HCT116 (cell line): Measurements from ENCODE around the gene PPIL4. TPM values are rescaled to one million over a fixed set of nuclear protein-coding genes. Genes with fewer than 3 reads are reported as not detected.

ENCODE experiments used
- ATAC-seq: fragments of 200-7000 bp; cut with Tn5 transposase; 2 replicates; pipeline ENCODE4 v1.9.1; 2020; ENCODE audit warnings: mild to moderate bottlenecking, moderate library complexity
- BruUV-seq: library from RNA; stranded (reverse); fragments of 400-500 nt; replicated peaks from 2 replicates; lab custom pipeline; 2021; lab: Mats Ljungman, UMichigan
- CTCF ChIA-PET: fragments of 300-600 bp; sonication (Branson Sonifier 250); formaldehyde crosslinking; loops from one replicate; lab custom pipeline; 2021; ENCODE audit warnings: antibody characterized with exemption; lab: Charles Lee
- POLR2A ChIA-PET: fragments of 300-600, 350-600 bp; sonication (Branson Sonifier 250); formaldehyde crosslinking; loops from one replicate; lab custom pipeline; 2021; ENCODE audit warnings: antibody characterized with exemption; lab: Charles Lee
- RAD21 ChIA-PET, 2 experiments: fragments of 300-600 bp; sonication (Branson Sonifier 250); formaldehyde crosslinking; loops; one replicate each; lab custom pipeline; 2023; ENCODE audit warnings: low total read pairs in 2 of 2; ENCODE audit not compliant: uncharacterized antibody in 2 of 2, unreplicated experiment in 2 of 2, low non-redundant PET in 1 of 2; lab: Charles Lee
- DNase-seq: peaks from one replicate; pipeline ENCODE4 v3.0.0-alpha.2; 2010; ENCODE audit warnings: low read depth, low spot score
- H2AFZ ChIP-seq: fragments of 200-600 bp; shearing (Covaris generic), sonication (generic); 2 replicates; pipeline ENCODE4 v1.6.1; 2017; ENCODE audit warnings: low read depth, mixed run types, mixed read lengths, antibody characterized with exemption, low read length; ENCODE audit not compliant: poor library complexity, severe bottlenecking
- H3K27ac ChIP-seq: 2 replicates; pipeline ENCODE4 v1.5.1; 2012; ENCODE audit warnings: low read depth, low read length
- H3K27me3 ChIP-seq: fragments of 200-600 bp; sonication (generic); 2 replicates; pipeline ENCODE4 v1.6.1; 2016; ENCODE audit warnings: mixed run types, low read length, mixed read lengths; ENCODE audit not compliant: insufficient read depth
- H3K36me3 ChIP-seq, 2 experiments: fragments of 200-500 bp in 1 of 2; fragments of 200-600 bp in 1 of 2; sonication (Bioruptor generic) in 1 of 2; sonication (generic) in 1 of 2; 2 replicates each; pipeline versions ENCODE4 v1.5.1 to v1.6.1; 2014 to 2016; ENCODE audit warnings: low read length in 2 of 2, inconsistent platforms in 1 of 2, mixed read lengths in 1 of 2, mixed run types in 1 of 2; ENCODE audit not compliant: insufficient read depth in 2 of 2, control insufficient read depth in 1 of 2
- H3K4me1 ChIP-seq, 2 experiments: fragments of 200-600 bp in 1 of 2; sonication (generic) in 1 of 2; 2 replicates each; pipeline versions ENCODE4 v1.5.1 to v1.6.1; 2012 to 2017; ENCODE audit warnings: low read length in 2 of 2, inconsistent platforms in 1 of 2, mild to moderate bottlenecking in 1 of 2, mixed read lengths in 1 of 2, mixed run types in 1 of 2, moderate library complexity in 1 of 2; ENCODE audit not compliant: insufficient read depth in 2 of 2, control insufficient read depth in 1 of 2
- H3K4me2 ChIP-seq: fragments of 200-600 bp; sonication (generic); 2 replicates; pipeline ENCODE4 v1.6.1; 2017; ENCODE audit warnings: mixed run types, low read length, mixed read lengths
- H3K4me3 ChIP-seq, 2 experiments: fragments of 200-600 bp in 1 of 2; sonication (generic) in 1 of 2; replicated peaks in 1 of 2; 2 replicates each; pipeline ENCODE4 v1.5.1; 2011 to 2016; ENCODE audit warnings: low read length in 2 of 2, control low read depth in 1 of 2, low read depth in 1 of 2, mild to moderate bottlenecking in 1 of 2, mixed read lengths in 1 of 2, mixed run types in 1 of 2
- H3K79me2 ChIP-seq: fragments of 200-600 bp; sonication (generic); 2 replicates; pipeline ENCODE4 v1.6.1; 2017; ENCODE audit warnings: mild to moderate bottlenecking, mixed run types, low read length, moderate library complexity, mixed read lengths; ENCODE audit not compliant: insufficient read depth
- H3K9ac ChIP-seq: fragments of 200-600 bp; sonication (generic); 2 replicates; pipeline ENCODE4 v1.6.1; 2016; ENCODE audit warnings: low read length, mixed read lengths
- H3K9me2 ChIP-seq: fragments of 200-600 bp; sonication (generic), shearing (Covaris generic); 2 replicates; pipeline ENCODE4 v1.6.1; 2017; ENCODE audit warnings: mixed run types, mild to moderate bottlenecking, moderate library complexity; ENCODE audit not compliant: insufficient read depth
- H3K9me3 ChIP-seq, 2 experiments: fragments of 200-500 bp in 1 of 2; fragments of 200-600 bp in 1 of 2; sonication (Bioruptor generic) in 1 of 2; sonication (generic) in 1 of 2; 2 replicates each; pipeline ENCODE4 v1.6.1; 2014 to 2017; ENCODE audit warnings: low read length in 2 of 2, mixed read lengths in 2 of 2, inconsistent platforms in 1 of 2, low read depth in 1 of 2, mild to moderate bottlenecking in 1 of 2, mixed run types in 1 of 2, moderate library complexity in 1 of 2; ENCODE audit not compliant: control insufficient read depth in 1 of 2, insufficient read depth in 1 of 2
- H4K20me1 ChIP-seq: fragments of 200-600 bp; sonication (generic), shearing (Covaris generic); 2 replicates; pipeline ENCODE4 v1.6.1; 2017; ENCODE audit warnings: mixed run types, mild to moderate bottlenecking, moderate library complexity; ENCODE audit not compliant: insufficient read depth
- CEBPB ChIP-seq: IDR thresholded peaks from 2 replicates; pipeline ENCODE4 v1.6.1; 2012; ENCODE audit warnings: low read depth
- CTCF ChIP-seq, 3 experiments: fragments of 200-600 bp in 1 of 3; sonication (generic) in 1 of 3; IDR thresholded peaks in 2 of 3; conservative IDR thresholded peaks in 1 of 3; 2 replicates each; pipeline ENCODE4 v1.5.1; 2012 to 2017; ENCODE audit warnings: low read depth in 2 of 3, low read length in 2 of 3, antibody characterized with exemption in 1 of 3, borderline replicate concordance in 1 of 3, control low read depth in 1 of 3, mild to moderate bottlenecking in 1 of 3, mixed read lengths in 1 of 3, mixed run types in 1 of 3, moderate library complexity in 1 of 3; ENCODE audit not compliant: insufficient read depth in 1 of 3
- EZH2 ChIP-seq: fragments of 200-600 bp; sonication (generic); IDR thresholded peaks from 2 replicates; pipeline ENCODE4 v1.6.1; 2017; ENCODE audit warnings: antibody characterized with exemption, mixed run types
- EZH2phosphoT487 ChIP-seq: fragments of 200-600 bp; IDR thresholded peaks from 2 replicates; pipeline ENCODE4 v1.6.1; 2018; ENCODE audit warnings: antibody characterized with exemption, borderline replicate concordance
- POLR2A ChIP-seq: IDR thresholded peaks from 2 replicates; pipeline ENCODE4 v1.7.0; 2011; ENCODE audit warnings: borderline replicate concordance; ENCODE audit not compliant: insufficient read depth, insufficient read length; ENCODE audit errors: extremely low read depth
- REST ChIP-seq: IDR thresholded peaks from 2 replicates; pipeline ENCODE4 v1.6.1; 2012; ENCODE audit warnings: low read depth
- SIN3A ChIP-seq: IDR thresholded peaks from 2 replicates; pipeline ENCODE4 v1.6.1; 2012; ENCODE audit warnings: low read depth
- SP1 ChIP-seq: IDR thresholded peaks from 2 replicates; pipeline ENCODE4 v1.6.1; 2012; ENCODE audit warnings: low read depth
- SRF ChIP-seq: IDR thresholded peaks from 2 replicates; pipeline ENCODE4 v1.6.1; 2012; ENCODE audit warnings: low read depth
- TCF7L2 ChIP-seq: IDR thresholded peaks from 2 replicates; pipeline ENCODE4 v1.7.0; 2011; ENCODE audit warnings: borderline replicate concordance, inconsistent platforms; ENCODE audit not compliant: insufficient read depth, insufficient read length; ENCODE audit errors: extremely low read depth
- intact Hi-C: fragments of 100-400 bp; cut with micrococcal nuclease; formaldehyde crosslinking; loops from 2 replicates; pipeline ENCODE4 v1.10.0; 2022
- total RNA-seq: library from RNA; stranded (reverse); gene quantifications from one replicate; pipeline ENCODE4 v1.2.1, GENCODE V29; 2021; ENCODE audit not compliant: unreplicated experiment

Gene PPIL4
- total RNA-seq, 1 experiment from 2014 or later, result 31.0 TPM

DNA sequence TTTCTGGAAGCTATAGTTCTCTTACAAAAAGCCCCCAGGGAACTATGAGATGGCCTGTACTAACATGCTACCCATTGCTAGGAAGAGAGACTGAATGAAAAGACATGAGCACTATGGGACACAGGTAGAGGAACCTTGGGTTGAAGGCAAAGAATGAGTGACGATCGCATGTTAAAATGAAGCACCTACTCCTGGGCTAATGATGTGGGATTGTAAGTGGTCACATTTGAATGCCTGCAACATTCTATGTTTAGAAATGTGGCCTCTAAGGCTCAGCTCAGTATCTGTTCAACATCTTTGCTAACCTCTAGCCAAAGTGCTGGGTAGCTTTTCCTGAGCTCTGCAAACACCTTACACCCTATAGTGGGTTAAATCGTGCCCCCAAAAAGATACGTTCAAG is 55.9 kb downstream of the PPIL4 start:
- no peaks in the 10 kb centered on the region for H3K36me3 ChIP-seq
- H2AFZ ChIP-seq, result no peak overlapping the region
- DNase-seq, result no peak
- POLR2A ChIA-PET, result no interaction called here
- no peaks in the 10 kb centered on the region for H3K9me3 ChIP-seq
- no peak overlapping the region for H3K9ac ChIP-seq
- no peaks in the 10 kb centered on the region for H3K79me2 ChIP-seq
- no peak overlapping the region for H3K27ac ChIP-seq
- intact Hi-C loops, result no loop called here
- no peak overlapping the region for H3K4me2 ChIP-seq
- no peak for ATAC-seq
- no peak overlapping the region for H3K4me3 ChIP-seq
- H3K9me2 ChIP-seq, result no peaks in the 10 kb centered on the region
- TF ChIP-seq CEBPB, result no peak
- no peak for TF ChIP-seq SIN3A
- TF ChIP-seq TCF7L2, result no peak
- no peak for TF ChIP-seq CTCF (IDR thresholded peaks at IDR 0.05 in 2 of 3, conservative IDR thresholded peaks at IDR 0.05 in 1 of 3; ENCODE audit: borderline replicate concordance in 1 of 3, insufficient read depth in 1 of 3, low read depth in 2 of 3, low read length in 2 of 3)
- TF ChIP-seq EZH2phosphoT487, result no peak
- TF ChIP-seq SRF, result no peak
- no peak for TF ChIP-seq POLR2A
- TF ChIP-seq EZH2, result no peak
- TF ChIP-seq SP1, result no peak
- no peak for TF ChIP-seq REST
- RAD21 ChIA-PET, result interaction anchor here in 1 of 2 experiments (0.6 kb wide), 1 partner anchor 73 kb away, joined by 3 read pairs; no protein-coding TSS in a partner anchor
- H4K20me1 ChIP-seq, result no peaks in the 10 kb centered on the region
- H3K27me3 ChIP-seq, result no peaks in the 10 kb centered on the region
- no TSS peak for BruUV-seq
- H3K4me1 ChIP-seq, result peaks cover 6 to 8% of the 10 kb centered on the region in 2 experiments; a peak in 3 of 4 replicates
- CTCF ChIA-PET, result no interaction called here
